ENCODE results near the gene ACAT1. TPM values are rescaled to one million over a fixed set of nuclear protein-coding genes. Genes with fewer than 3 reads are reported as not detected.

ACAT1 gene
- total and polyA plus RNA-seq, 3 donors from 2014 or later: 60.5 to 174 (median 78.4) TPM

DNA sequence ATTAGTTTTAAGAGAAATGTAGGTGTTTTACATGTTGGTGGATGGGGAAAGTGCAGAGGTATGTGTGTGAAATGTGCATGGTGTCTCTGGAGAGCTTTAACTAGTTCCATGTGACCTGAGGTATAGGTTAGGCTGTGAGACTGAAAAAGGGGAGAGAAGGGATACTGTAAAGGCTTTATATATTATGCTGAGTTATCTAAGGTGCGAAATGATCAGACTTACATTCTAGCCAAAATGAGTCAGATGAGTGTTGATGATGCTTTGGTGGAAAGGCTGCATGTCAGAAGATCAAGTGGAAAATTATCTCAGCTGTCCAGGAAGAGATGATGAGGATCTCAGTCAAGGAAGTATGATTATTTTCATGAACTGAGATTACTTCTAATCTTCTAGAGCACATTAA is 15.8 kb downstream of the ACAT1 start:
- Histone ChIP-seq H3K4me1 (no peaks in the 10 kb centered on the region), H3K36me3 (ENCODE audit: low read depth, missing control alignments) (no peaks in the 10 kb centered on the region), H3K4me3 (no peak overlapping the region), H3K27ac (no peak overlapping the region), H3K9me3 (no peaks in the 10 kb centered on the region), H3K27me3 (no peaks in the 10 kb centered on the region)
- DNase-seq: no peak
- TF ChIP-seq CTCF (IDR thresholded peaks at IDR 0.05) (no peak), POLR2A (IDR thresholded peaks at IDR 0.05) (no peak)
- 85 to 96% methylated on average over 1 of the region's 1 CpG for WGBS, 2 donors
- intact Hi-C loops (cut with DNase I; ENCODE audit: low total_unique reads): no loop called here

GRCh38 chr11:108142304-108142703 is 20.9 kb downstream of the ACAT1 start:
- no peaks in the 10 kb centered on the region for H3K36me3 ChIP-seq (ENCODE audit: low read depth, missing control alignments)
- H3K27ac ChIP-seq: no peak overlapping the region
- WGBS, 2 donors: 87 to 90% methylated on average over 7 of the region's 7 CpGs
- H3K27me3 ChIP-seq: no peaks in the 10 kb centered on the region
- intact Hi-C loops (cut with DNase I; ENCODE audit: low total_unique reads): no loop called here
- TF ChIP-seq POLR2A (IDR thresholded peaks at IDR 0.05): no peak
- no peak for DNase-seq
- H3K9me3 ChIP-seq: no peaks in the 10 kb centered on the region
- H3K4me1 ChIP-seq: no peaks in the 10 kb centered on the region
- no peak overlapping the region for H3K4me3 ChIP-seq

GRCh38 chr11:108144615-108145014 is 23.2 kb downstream of the ACAT1 start:
- H3K9me3 ChIP-seq: no peaks in the 10 kb centered on the region
- no peaks in the 10 kb centered on the region for H3K27me3 ChIP-seq
- WGBS, 2 donors: 88 to 93% methylated on average over 3 of the region's 3 CpGs
- intact Hi-C loops (cut with DNase I; ENCODE audit: low total_unique reads): no loop called here
- peaks cover 8% of the 10 kb centered on the region for H3K4me1 ChIP-seq
- TF ChIP-seq POLR2A (IDR thresholded peaks at IDR 0.05) (no peak), CTCF (IDR thresholded peaks at IDR 0.05) (no peak)
- no peak for DNase-seq
- no peak overlapping the region for H3K27ac ChIP-seq
- no peaks in the 10 kb centered on the region for H3K36me3 ChIP-seq (ENCODE audit: low read depth, missing control alignments)
- H3K4me3 ChIP-seq: no peak overlapping the region

DNA sequence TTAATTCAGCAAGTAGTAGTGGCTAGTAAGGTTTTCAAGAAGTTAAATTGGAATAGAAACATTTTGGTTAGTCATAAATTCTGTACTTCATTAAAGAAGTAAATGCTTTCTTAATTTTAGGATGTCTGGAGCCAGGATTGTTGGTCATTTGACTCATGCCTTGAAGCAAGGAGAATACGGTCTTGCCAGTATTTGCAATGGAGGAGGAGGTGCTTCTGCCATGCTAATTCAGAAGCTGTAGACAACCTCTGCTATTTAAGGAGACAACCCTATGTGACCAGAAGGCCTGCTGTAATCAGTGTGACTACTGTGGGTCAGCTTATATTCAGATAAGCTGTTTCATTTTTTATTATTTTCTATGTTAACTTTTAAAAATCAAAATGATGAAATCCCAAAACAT is 25.8 kb downstream of the ACAT1 start:
- TF ChIP-seq POLR2A (IDR thresholded peaks at IDR 0.05) (no peak), CTCF (IDR thresholded peaks at IDR 0.05) (no peak)
- Histone ChIP-seq H3K36me3 (ENCODE audit: low read depth, missing control alignments) (no peaks in the 10 kb centered on the region), H3K9me3 (no peaks in the 10 kb centered on the region), H3K27me3 (no peaks in the 10 kb centered on the region), H3K4me1 (peaks cover 8% of the 10 kb centered on the region), H3K27ac (no peak overlapping the region), H3K4me3 (no peak overlapping the region)
- 59 to 61% methylated on average over 1 of the region's 1 CpG for WGBS, 2 donors
- intact Hi-C loops (cut with DNase I; ENCODE audit: low total_unique reads): no loop called here
- no peak for DNase-seq

DNA sequence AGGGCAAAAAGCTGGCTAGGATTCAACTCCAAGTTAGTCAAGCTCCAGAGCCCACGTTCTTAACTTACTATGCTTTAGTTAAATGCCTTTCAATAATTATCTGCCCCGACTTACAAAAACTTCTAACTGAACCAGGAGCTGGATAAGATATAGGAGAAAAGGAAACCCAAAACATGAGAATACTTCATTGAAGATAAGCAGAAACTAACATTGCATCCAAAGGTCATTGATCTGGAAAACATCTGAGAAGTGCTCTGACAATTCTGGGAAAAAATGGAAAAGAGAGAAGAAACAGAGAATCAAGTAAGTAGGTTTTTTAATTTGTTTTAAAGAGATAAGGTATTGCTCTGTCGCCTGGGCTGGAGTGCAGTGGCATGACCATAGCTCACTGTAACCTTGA is 27.2 kb downstream of the ACAT1 start:
- peak; percentile 31 for DNase-seq
- 25 to 37% methylated on average over 3 of the region's 3 CpGs for WGBS, 2 donors
- no peaks in the 10 kb centered on the region for H3K9me3 ChIP-seq
- no peaks in the 10 kb centered on the region for H3K27me3 ChIP-seq
- peak overlapping the region in 1 of 2 donors; percentile 2 for H3K27ac ChIP-seq
- TF ChIP-seq CTCF (IDR thresholded peaks at IDR 0.05) (no peak), POLR2A (IDR thresholded peaks at IDR 0.05) (no peak)
- H3K4me3 ChIP-seq: no peak overlapping the region
- H3K4me1 ChIP-seq: peaks cover 8% of the 10 kb centered on the region
- intact Hi-C loops (cut with DNase I; ENCODE audit: low total_unique reads): no loop called here
- H3K36me3 ChIP-seq (ENCODE audit: low read depth, missing control alignments): no peaks in the 10 kb centered on the region
